HCEC 1CT (cell line): ENCODE data around the gene TBC1D22A.

Experiments used
- DNase-seq: peaks from one replicate; pipeline ENCODE4 v3.0.0-alpha.2; 2017

The TBC1D22A gene

GRCh38 chr22:46796566-46797195 lies 34.2 kb downstream of the TBC1D22A start:
- no peak for DNase-seq

DNA sequence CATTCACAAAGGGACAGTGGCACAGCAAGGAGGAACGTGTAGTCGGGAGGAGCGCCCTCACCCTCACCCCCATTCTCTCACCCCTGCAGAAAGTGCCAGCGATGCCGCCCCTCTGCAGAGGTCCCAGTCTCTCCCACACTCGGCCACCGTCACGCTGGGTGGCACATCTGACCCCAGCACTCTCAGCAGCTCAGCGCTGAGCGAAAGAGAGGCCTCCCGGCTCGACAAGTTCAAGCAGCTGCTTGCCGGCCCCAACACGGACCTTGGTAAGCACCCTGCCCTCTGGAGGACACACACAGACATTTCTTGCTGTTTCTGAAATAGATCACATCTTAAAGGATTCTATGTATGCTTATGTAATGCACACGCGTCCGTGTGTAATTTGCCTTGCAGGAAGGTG lies 34.9 kb downstream of the TBC1D22A start:
- DNase-seq: no peak

- DNase-seq: no peak
These were observed 35.6 kb downstream of the TBC1D22A start for GRCh38 chr22:46798041-46798365.

GRCh38 chr22:46798366-46799350 lies 36.2 kb downstream of the TBC1D22A start:
- peak; percentile 59 for DNase-seq

GRCh38 chr22:46799626-46800025 lies 37.2 kb downstream of the TBC1D22A start:
- DNase-seq: no peak

GRCh38 chr22:46800102-46800857 lies 37.8 kb downstream of the TBC1D22A start:
- DNase-seq: no peak

GRCh38 chr22:46801331-46801811 lies 38.9 kb downstream of the TBC1D22A start:
- no peak for DNase-seq

- no peak for DNase-seq
These were observed 39.6 kb downstream of the TBC1D22A start for GRCh38 chr22:46801826-46802607.

DNA sequence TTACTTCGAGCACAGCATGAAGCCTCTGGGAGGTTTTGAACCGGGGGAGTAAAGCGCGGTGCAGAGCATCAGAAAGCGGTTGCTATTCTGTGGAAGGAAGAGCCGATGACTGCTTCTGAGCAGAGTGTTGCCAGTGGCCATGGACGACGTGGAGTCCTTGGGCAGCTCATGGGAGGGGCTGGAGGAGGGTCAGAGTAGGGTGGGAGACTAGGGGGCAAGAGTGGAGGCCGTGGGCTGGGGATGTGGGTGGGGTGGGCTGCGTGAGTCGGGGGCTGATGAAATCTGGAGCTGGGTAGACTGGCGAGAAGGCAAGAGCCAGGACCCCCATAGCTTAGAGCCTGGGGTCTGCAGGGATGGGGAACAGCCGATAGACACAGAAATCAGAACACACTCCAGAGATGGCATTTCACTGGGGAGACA lies 40.2 kb downstream of the TBC1D22A start:
- no peak for DNase-seq

- DNase-seq: no peak
These were observed 40.8 kb downstream of the TBC1D22A start for GRCh38 chr22:46803031-46803880.

GRCh38 chr22:46803936-46804335 lies 41.5 kb downstream of the TBC1D22A start:
- DNase-seq: no peak

GRCh38 chr22:46806794-46807193 lies 44.3 kb downstream of the TBC1D22A start:
- no peak for DNase-seq

DNA sequence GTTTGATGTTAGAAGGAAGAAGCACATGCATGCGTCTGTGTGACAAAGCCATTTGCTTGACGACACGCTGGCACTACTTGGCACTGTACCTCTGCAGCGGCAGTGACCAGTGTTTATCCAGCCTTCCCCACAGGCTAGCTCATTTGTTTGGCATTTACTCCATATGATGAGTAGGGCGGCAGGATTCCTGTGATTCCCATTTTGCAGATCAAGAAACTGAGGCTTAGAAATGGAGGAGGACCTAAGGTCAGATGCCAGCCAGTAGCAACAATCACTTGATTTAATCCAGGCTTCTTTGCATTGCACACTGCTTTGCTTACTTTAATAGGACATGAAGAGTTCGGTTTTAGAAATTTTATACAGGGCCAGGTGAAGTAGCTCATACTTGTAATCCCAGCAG lies 45.0 kb downstream of the TBC1D22A start:
- no peak for DNase-seq

DNA sequence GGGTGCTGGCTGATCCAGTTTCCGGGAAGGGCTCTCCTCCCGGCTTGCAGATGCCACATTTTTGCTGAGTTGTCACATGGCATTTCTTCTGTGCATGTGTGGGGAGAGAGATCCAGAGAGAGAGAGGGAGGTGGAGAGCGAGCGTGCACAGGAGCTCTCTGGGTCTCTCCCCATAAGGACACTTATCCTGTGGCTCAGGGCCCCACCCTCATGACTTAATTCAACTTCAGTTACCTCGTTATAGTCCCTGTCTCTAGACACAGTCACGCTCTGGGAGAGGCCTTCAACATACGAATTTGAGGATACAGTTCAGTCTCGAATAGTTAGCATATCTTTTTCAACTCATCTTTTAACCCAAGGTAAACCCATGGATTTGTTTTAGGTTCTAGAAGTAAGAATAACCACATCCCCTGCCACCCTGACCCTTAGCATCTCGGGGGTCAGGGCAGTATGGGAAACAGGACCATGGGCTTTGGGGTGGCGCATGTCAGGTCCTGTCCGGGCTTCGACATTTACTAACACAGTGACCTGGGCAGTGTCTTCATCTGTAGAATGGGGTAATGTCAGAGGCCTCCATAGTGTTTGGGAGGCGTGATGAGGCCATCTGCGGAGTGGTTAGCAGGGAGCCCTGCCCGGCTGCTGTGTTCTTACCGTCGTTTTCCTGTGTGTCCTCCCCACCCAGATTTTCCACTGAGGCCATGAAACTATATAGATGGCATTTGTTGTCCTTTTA lies 46.9 kb downstream of the TBC1D22A start:
- DNase-seq: no peak

DNA sequence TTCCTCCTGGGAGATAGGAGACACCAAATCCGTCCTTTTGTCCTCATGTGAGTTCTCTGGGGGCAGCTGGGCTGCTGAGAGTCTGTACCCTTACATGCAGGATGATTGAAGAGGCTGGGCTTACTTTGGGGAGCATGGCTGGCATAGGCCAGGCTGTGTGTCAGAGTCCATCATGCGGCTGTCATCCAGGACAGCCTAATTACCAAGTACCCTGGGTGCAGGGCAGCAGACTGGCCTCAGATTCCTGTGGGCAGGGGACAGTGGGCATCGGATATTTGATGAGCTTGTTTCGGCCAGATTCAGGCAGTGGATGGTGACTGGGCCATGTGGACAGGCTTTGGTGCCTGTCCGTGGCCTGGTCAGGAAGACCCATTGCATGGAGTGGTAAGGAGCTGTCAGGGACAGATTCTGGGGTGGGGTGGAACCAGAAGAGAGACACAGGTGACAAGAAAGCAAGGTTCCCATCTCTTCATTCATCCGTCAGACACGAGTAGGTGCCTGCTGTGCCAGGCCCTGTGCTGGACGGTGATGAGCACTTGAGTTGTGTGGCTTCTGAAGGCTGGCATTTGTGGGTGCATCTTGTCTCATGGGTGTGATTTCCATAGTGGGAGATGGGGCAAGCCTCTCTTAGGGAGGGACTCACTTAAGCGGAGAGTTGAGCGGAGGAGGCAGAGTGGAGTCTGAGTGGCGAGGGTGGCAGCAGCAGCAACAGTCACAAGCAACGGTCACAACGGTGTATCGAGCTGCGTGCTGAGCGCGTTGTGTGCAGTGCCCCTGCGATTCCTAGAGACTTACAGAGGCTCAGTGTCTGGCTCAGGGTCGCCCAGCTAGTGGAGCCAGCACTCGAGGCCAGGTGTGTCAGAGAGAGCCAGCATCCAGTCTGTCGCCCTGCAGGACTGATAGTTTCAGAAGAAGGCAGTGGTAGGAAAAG lies 48.7 kb downstream of the TBC1D22A start:
- no peak for DNase-seq

DNA sequence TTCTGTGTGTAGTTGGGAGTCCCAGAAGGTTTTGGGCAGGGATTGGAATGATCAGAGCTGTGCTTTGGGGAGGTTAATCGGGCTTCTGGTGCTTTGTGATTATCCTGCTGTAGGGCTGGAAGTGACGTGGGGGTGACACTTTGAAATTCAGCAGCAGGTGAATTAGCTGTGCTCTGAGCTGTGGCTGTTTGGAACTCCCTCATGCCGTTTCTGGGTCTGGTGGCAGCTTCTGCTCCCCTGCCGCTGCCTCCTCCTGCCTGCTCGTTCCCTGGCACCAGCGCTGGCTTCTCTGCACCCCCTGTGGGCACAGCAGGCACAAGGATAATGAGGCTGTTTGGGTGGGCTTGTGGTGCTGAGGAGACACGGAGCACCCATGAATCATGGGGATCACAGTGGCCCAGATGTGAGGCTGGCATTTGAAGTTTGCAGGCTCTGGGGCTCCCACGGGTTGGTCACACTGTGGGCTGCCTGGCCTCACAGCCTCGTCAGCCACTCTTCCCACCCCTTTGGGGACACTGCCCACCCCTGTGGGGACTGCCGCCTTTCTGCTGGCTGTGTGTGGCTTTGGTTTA lies 49.7 kb downstream of the TBC1D22A start:
- no peak for DNase-seq

GRCh38 chr22:46812788-46813187 lies 50.3 kb downstream of the TBC1D22A start:
- no peak for DNase-seq

DNA sequence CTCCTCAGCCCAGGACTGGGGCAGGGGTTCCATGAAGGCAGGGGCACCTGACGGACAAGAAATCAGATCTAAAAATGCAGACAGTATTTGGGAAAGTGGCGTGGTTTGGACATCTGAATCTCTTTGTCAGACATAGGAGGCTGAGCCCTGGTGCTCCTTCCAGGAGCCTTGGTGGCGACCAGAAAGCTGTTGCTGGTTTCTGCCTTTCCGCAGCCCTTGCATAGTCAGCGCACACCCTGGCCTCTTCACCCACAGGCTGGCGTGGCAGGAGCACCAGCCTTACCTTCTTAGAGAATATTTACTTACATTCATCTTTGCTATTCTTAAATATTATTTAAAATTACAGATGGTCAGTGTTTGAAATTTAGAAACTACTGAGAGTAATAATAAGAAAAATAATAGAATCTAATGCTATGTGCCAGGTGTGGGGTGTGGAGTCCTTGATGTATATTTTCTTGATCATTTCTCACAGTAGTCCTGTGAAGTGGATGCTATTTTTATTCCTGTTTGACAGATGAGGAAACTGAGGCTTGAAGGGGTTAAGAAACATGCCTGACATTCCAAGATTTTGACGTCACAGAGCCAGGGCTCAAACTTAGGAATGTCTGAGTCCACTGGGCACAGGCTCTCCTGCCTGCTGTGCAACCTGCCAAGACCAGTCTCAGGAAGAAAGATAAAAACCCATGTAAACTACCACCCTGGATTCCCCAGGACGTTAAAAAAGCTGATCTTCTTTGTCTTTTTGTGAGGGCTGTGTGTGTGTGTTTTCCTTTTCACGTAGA lies 51.6 kb downstream of the TBC1D22A start:
- DNase-seq: peak; percentile 27
